Fibroblast of lung (primary cell): ENCODE results near the gene AANAT. TPM values are rescaled to one million over a fixed set of nuclear protein-coding genes. Genes with fewer than 3 reads are reported as not detected.

Source experiments
- DNase-seq, 2 donors: peaks; one replicate each; pipeline versions ENCODE4 v3.0.0 to v3.0.0-alpha.2; 2010; ENCODE audit warnings: low read depth in 2 of 2
- H2AFZ ChIP-seq: 2 replicates; pipeline ENCODE4 v1.5.1; 2012; ENCODE audit warnings: low read length, control low read depth, inconsistent platforms
- H3K27ac ChIP-seq: 2 replicates; pipeline ENCODE4 v1.5.1; 2011; ENCODE audit warnings: low read length, control low read depth; ENCODE audit not compliant: insufficient read depth
- H3K27me3 ChIP-seq: 2 replicates; pipeline ENCODE4 v1.5.1; 2011; ENCODE audit warnings: mild to moderate bottlenecking, low read length; ENCODE audit not compliant: control insufficient read depth, insufficient read depth
- H3K36me3 ChIP-seq: 2 replicates; pipeline ENCODE4 v1.5.1; 2011; ENCODE audit warnings: low read length; ENCODE audit not compliant: control insufficient read depth, insufficient read depth
- H3K4me1 ChIP-seq: 2 replicates; pipeline ENCODE4 v1.5.1; 2011; ENCODE audit warnings: low read length; ENCODE audit not compliant: control insufficient read depth, insufficient read depth; ENCODE audit errors: extremely low read depth
- H3K4me2 ChIP-seq: 2 replicates; pipeline ENCODE4 v1.5.1; 2011; ENCODE audit warnings: low read length, control low read depth; ENCODE audit not compliant: insufficient read depth; ENCODE audit errors: extremely low read depth
- H3K4me3 ChIP-seq, 4 experiments: fragments of 200-600 bp in 1 of 4; sonication (generic) in 1 of 4; replicated peaks in 1 of 4; 2 replicates each; pipeline ENCODE4 v1.5.1; 2011 to 2016; ENCODE audit warnings: low read length in 4 of 4, low read depth in 3 of 4, mild to moderate bottlenecking in 3 of 4, control low read depth in 2 of 4, inconsistent platforms in 1 of 4, mixed read lengths in 1 of 4; ENCODE audit not compliant: insufficient read depth in 1 of 4; ENCODE audit errors: control extremely low read depth in 1 of 4
- H3K79me2 ChIP-seq: 2 replicates; pipeline ENCODE4 v1.5.1; 2012; ENCODE audit warnings: mild to moderate bottlenecking, low read length, inconsistent platforms; ENCODE audit not compliant: control insufficient read depth, insufficient read depth
- H3K9ac ChIP-seq: 2 replicates; pipeline ENCODE4 v1.5.1; 2011; ENCODE audit warnings: mild to moderate bottlenecking, low read length, control low read depth; ENCODE audit not compliant: insufficient read depth
- H3K9me3 ChIP-seq: 2 replicates; pipeline ENCODE4 v1.5.1; 2012; ENCODE audit warnings: low read depth, low read length; ENCODE audit not compliant: control insufficient read depth, insufficient read depth
- H4K20me1 ChIP-seq: 2 replicates; pipeline ENCODE4 v1.5.1; 2011; ENCODE audit warnings: low read length; ENCODE audit not compliant: control insufficient read depth, insufficient read depth; ENCODE audit errors: extremely low read depth
- EZH2 ChIP-seq: IDR thresholded peaks from 2 replicates; pipeline ENCODE4 v1.5.1; 2012; ENCODE audit warnings: low read length, control low read depth, mild to moderate bottlenecking; ENCODE audit errors: missing control alignments
- polyA plus RNA-seq, 2 donors: library from polyadenylated mRNA; depleted of rRNA in 1 of 2; stranded (reverse) in 1 of 2; unstranded in 1 of 2; fragments of >200 nt; gene quantifications; 2 replicates each; pipeline ENCODE4 v1.2.1, GENCODE V29; 2011 to 2012; ENCODE audit warnings: missing spikeins in 1 of 2
- total RNA-seq: library from RNA; depleted of rRNA; stranded (reverse); fragments of >200 nt; gene quantifications from 2 replicates; pipeline ENCODE4 v1.2.1, GENCODE V29; 2014
- TF ChIP-seq, protein P1 (sequence below), 2 donors: IDR thresholded peaks in 1 of 2; conservative IDR thresholded peaks in 1 of 2; 1 replicate in 1 of 2; 2 replicates in 1 of 2; pipeline ENCODE4 v1.5.1; 2011 to 2012; ENCODE audit warnings: low read length in 2 of 2, control low read depth in 1 of 2, inconsistent platforms in 1 of 2, low read depth in 1 of 2, mild to moderate bottlenecking in 1 of 2

AANAT gene
- total and polyA plus RNA-seq, 2 donors (not counting 1 experiment from before 2014, with no cell fraction given): not detected

DNA sequence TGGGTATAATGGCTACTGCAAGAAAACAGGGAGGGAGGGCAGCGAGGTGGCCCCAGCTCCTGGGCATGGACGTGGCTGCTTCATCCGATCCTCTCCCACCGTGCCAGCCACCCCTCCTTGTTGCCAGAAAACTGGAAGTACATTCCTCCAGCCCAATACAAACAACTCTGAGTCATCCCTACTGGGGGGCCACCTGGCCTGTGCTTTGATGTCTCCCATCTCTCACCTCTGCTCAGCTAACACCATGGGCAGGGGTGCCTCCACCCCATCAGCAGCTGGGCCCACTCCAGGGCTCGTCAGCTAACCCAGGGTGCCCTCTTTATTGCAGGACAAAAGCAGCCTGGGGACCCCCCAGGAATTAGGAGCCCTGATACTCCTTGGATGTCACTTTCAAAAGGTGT is 31.9 kb downstream of the AANAT start:
- Histone ChIP-seq H4K20me1 (no peaks in the 10 kb centered on the region), H3K27me3 (no peaks in the 10 kb centered on the region), H3K27ac (no peak overlapping the region), H3K4me2 (no peak overlapping the region), H3K9ac (no peak overlapping the region), H3K4me3 (no peak overlapping the region), H3K9me3 (no peaks in the 10 kb centered on the region), H2AFZ (no peak overlapping the region), H3K36me3 (no peaks in the 10 kb centered on the region), H3K4me1 (peaks cover 18% of the 10 kb centered on the region), H3K79me2 (no peaks in the 10 kb centered on the region)
- no peak for DNase-seq
- no peak for TF ChIP-seq EZH2
- TF ChIP-seq, protein P1, sequence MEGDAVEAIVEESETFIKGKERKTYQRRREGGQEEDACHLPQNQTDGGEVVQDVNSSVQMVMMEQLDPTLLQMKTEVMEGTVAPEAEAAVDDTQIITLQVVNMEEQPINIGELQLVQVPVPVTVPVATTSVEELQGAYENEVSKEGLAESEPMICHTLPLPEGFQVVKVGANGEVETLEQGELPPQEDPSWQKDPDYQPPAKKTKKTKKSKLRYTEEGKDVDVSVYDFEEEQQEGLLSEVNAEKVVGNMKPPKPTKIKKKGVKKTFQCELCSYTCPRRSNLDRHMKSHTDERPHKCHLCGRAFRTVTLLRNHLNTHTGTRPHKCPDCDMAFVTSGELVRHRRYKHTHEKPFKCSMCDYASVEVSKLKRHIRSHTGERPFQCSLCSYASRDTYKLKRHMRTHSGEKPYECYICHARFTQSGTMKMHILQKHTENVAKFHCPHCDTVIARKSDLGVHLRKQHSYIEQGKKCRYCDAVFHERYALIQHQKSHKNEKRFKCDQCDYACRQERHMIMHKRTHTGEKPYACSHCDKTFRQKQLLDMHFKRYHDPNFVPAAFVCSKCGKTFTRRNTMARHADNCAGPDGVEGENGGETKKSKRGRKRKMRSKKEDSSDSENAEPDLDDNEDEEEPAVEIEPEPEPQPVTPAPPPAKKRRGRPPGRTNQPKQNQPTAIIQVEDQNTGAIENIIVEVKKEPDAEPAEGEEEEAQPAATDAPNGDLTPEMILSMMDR (conservative IDR thresholded peaks at IDR 0.05 in 1 of 2, IDR thresholded peaks at IDR 0.05 in 1 of 2; ENCODE audit: low read depth in 1 of 2, low read length in 2 of 2): no peak

DNA sequence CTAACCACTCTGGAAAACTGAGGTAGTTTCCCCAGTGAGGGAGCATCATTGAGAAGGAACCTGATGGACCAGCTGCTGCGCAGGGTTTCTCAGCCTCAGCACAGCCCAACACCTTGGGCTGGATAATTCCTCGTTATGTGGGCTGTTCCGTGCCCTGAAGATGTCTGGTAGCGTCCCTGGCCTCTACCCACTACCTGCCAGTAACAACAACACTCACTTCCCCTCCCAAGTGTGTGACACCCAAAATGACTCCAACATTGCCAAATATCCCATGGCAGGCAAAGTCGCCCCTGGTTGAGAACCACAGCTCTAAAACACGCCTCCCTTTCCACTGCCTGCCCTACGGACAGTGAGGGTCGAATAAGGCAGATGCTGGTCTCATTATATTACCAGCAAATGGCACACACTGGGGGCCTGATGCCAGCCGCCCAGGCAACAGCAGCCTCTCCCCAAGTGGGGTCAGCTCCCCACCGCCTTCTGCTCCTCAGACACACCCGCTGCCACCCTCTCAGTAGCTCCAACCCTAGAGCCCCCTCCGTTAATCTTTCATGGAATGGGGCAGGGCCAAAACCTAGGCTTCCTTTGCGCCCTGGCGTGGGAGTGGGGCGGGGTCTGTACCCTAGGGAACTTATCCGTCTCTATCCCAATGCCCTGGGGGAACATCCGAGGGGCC is 32.8 kb downstream of the AANAT start:
- DNase-seq: no peak
- Histone ChIP-seq H3K4me2 (peak overlapping the region; percentile 80), H3K9ac (no peak overlapping the region), H3K79me2 (no peaks in the 10 kb centered on the region), H4K20me1 (no peaks in the 10 kb centered on the region), H3K36me3 (no peaks in the 10 kb centered on the region), H2AFZ (no peak overlapping the region), H3K9me3 (no peaks in the 10 kb centered on the region), H3K4me3 (peak overlapping the region in 3 of 4 experiments; percentile 39 to 57 (median 54)), H3K27me3 (no peaks in the 10 kb centered on the region), H3K27ac (no peak overlapping the region), H3K4me1 (peaks cover 18% of the 10 kb centered on the region)
- no peak for TF ChIP-seq EZH2
- TF ChIP-seq, protein P1 (conservative IDR thresholded peaks at IDR 0.05 in 1 of 2, IDR thresholded peaks at IDR 0.05 in 1 of 2; ENCODE audit: low read depth in 1 of 2, low read length in 2 of 2): no peak

GRCh38 chr17:76500747-76501017 is 33.3 kb downstream of the AANAT start:
- no peaks in the 10 kb centered on the region for H3K27me3 ChIP-seq
- peak overlapping the region; percentile 80 for H3K4me2 ChIP-seq
- H2AFZ ChIP-seq: no peak overlapping the region
- no peak overlapping the region for H3K9ac ChIP-seq
- peaks cover 18% of the 10 kb centered on the region for H3K4me1 ChIP-seq
- H3K4me3 ChIP-seq: peak overlapping the region; percentile 31 to 57 (median 46)
- TF ChIP-seq EZH2: no peak
- TF ChIP-seq, protein P1 (conservative IDR thresholded peaks at IDR 0.05 in 1 of 2, IDR thresholded peaks at IDR 0.05 in 1 of 2; ENCODE audit: low read depth in 1 of 2, low read length in 2 of 2): no peak
- H3K79me2 ChIP-seq: no peaks in the 10 kb centered on the region
- H4K20me1 ChIP-seq: no peaks in the 10 kb centered on the region
- no peak overlapping the region for H3K27ac ChIP-seq
- no peaks in the 10 kb centered on the region for H3K36me3 ChIP-seq
- no peak for DNase-seq
- no peaks in the 10 kb centered on the region for H3K9me3 ChIP-seq
